T-helper 2 cell treated with Interferon-gamma antibody and Interleukin-4, amounts not matched to agents 5 μg/mL and 100 μg/mL, for 36 hours (primary cell): ENCODE results near the gene PTEN.
"Not testable (repeated sequence)": the region's sequence is repeated elsewhere in the genome, so short reads cannot be mapped to it uniquely, and the experiment has no call there.

Source experiments
- DNase-seq: peaks from one replicate; pipeline ENCODE4 v3.0.0; 2021; ENCODE audit warnings: low spot score
- H3K27ac Mint-ChIP-seq: one replicate; pipeline ENCODE4 v1.8.0; 2021; ENCODE audit warnings: mild to moderate bottlenecking, mixed read lengths
- H3K27me3 Mint-ChIP-seq: one replicate; pipeline ENCODE4 v1.8.0; 2021; ENCODE audit warnings: low read depth, mixed read lengths
- H3K36me3 Mint-ChIP-seq: one replicate; pipeline ENCODE4 v1.8.0; 2021; ENCODE audit warnings: low read depth, mixed read lengths
- H3K4me1 Mint-ChIP-seq: one replicate; pipeline ENCODE4 v1.8.0; 2021; ENCODE audit warnings: low read depth, mixed read lengths
- H3K4me3 Mint-ChIP-seq: one replicate; pipeline ENCODE4 v1.8.0; 2022; ENCODE audit warnings: mild to moderate bottlenecking, moderate library complexity, mixed read lengths
- H3K9me3 Mint-ChIP-seq: one replicate; pipeline ENCODE4 v1.8.0; 2021; ENCODE audit warnings: mixed read lengths

Gene PTEN

GRCh38 chr10:87838650-87839049 is 24.8 kb upstream of the PTEN start:
- H3K4me3 Mint-ChIP-seq = no peak overlapping the region
- H3K4me1 Mint-ChIP-seq = peaks cover 9% of the 10 kb centered on the region
- peaks cover 3% of the 10 kb centered on the region for H3K27me3 Mint-ChIP-seq
- no peak for DNase-seq
- H3K9me3 Mint-ChIP-seq = no peaks in the 10 kb centered on the region
- no peak overlapping the region for H3K27ac Mint-ChIP-seq
- H3K36me3 Mint-ChIP-seq = no peaks in the 10 kb centered on the region

- Mint-ChIP-seq H3K4me1 (peaks cover 10% of the 10 kb centered on the region), H3K27ac (no peak overlapping the region), H3K27me3 (no peaks in the 10 kb centered on the region), H3K9me3 (no peaks in the 10 kb centered on the region), H3K36me3 (no peaks in the 10 kb centered on the region), H3K4me3 (no peak overlapping the region)
- no peak for DNase-seq
These were observed 22.2 kb upstream of the PTEN start for GRCh38 chr10:87841186-87841585.

GRCh38 chr10:87842220-87842641 is 21.2 kb upstream of the PTEN start:
- no peak overlapping the region for H3K27ac Mint-ChIP-seq
- no peaks in the 10 kb centered on the region for H3K9me3 Mint-ChIP-seq
- H3K27me3 Mint-ChIP-seq = no peaks in the 10 kb centered on the region
- no peak overlapping the region for H3K4me3 Mint-ChIP-seq
- H3K36me3 Mint-ChIP-seq = no peaks in the 10 kb centered on the region
- peaks cover 11% of the 10 kb centered on the region for H3K4me1 Mint-ChIP-seq
- DNase-seq = no peak

- H3K9me3 Mint-ChIP-seq = no peaks in the 10 kb centered on the region
- peaks cover 9% of the 10 kb centered on the region for H3K4me1 Mint-ChIP-seq
- H3K27ac Mint-ChIP-seq = no peak overlapping the region
- DNase-seq = no peak
- no peaks in the 10 kb centered on the region for H3K36me3 Mint-ChIP-seq
- H3K27me3 Mint-ChIP-seq = no peaks in the 10 kb centered on the region
- H3K4me3 Mint-ChIP-seq = no peak overlapping the region
These were observed 20.5 kb upstream of the PTEN start for GRCh38 chr10:87842776-87843497.

- no peak for DNase-seq
- no peak overlapping the region for H3K4me3 Mint-ChIP-seq
- H3K27ac Mint-ChIP-seq = no peak overlapping the region
- H3K36me3 Mint-ChIP-seq = no peaks in the 10 kb centered on the region
- peaks cover 9% of the 10 kb centered on the region for H3K4me1 Mint-ChIP-seq
- no peaks in the 10 kb centered on the region for H3K27me3 Mint-ChIP-seq
- no peaks in the 10 kb centered on the region for H3K9me3 Mint-ChIP-seq
These were observed 19.7 kb upstream of the PTEN start for GRCh38 chr10:87843714-87844113.

DNA sequence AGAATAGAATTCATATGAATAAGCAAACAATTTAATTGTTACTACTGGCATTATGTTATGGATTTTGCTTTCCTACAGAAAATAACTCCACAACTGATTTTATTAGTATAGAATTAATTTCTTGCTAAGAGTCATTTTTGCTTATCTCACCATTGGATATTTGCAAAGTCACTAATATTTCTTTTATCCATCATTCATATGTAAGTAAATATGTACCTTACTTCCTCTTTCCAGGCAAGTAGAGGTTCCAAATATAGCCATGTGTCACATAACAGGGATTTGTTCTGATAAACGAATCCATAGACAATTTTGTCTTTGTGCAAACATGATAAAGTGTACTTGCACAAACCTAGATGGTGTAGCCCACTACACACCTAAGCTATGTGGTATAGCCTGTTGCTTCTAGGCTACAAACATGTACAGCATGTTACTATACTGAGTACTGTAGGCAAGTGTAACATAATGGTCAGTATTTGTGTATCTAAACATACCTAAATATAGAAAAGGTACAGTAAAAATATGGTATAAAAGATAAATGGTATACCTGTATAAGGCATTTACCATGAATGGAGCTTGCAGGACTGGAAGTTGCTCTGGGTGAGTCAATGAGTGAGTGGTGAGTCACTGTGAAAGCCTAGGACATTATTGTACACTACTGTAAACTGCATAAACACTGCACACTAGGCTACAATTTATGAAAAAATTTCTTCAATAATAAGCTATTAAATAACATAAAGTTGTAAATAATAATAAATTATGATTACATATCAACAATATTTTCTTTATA is 18.4 kb upstream of the PTEN start:
- Mint-ChIP-seq H3K4me1 (peaks cover 9% of the 10 kb centered on the region), H3K27me3 (peaks cover under 1% of the 10 kb centered on the region), H3K4me3 (no peak overlapping the region), H3K9me3 (no peaks in the 10 kb centered on the region), H3K36me3 (no peaks in the 10 kb centered on the region), H3K27ac (no peak overlapping the region)
- DNase-seq = no peak

DNA sequence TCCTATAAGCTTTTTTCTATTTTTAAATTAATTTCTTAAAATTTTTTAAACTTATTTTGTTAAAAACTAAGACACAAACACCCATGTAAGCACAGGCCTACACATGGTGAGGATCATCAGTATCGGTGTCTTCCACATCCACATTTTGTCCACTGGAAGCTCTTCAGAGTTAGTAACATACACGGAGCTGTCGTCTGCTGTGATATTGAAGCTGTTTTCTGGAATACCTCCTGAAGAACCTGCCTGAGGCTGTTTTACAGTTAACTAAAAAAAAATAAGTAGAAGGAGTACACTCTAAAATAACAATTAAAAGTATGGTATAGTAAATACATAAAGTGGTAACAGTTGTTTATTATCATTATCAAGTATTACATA is 17.8 kb upstream of the PTEN start:
- H3K36me3 Mint-ChIP-seq = no peaks in the 10 kb centered on the region
- no peak for DNase-seq
- H3K9me3 Mint-ChIP-seq = no peaks in the 10 kb centered on the region
- H3K27me3 Mint-ChIP-seq = peaks cover 3% of the 10 kb centered on the region
- H3K27ac Mint-ChIP-seq = no peak overlapping the region
- peaks cover 12% of the 10 kb centered on the region for H3K4me1 Mint-ChIP-seq
- H3K4me3 Mint-ChIP-seq = no peak overlapping the region

GRCh38 chr10:87846023-87846422 is 17.4 kb upstream of the PTEN start:
- H3K4me3 Mint-ChIP-seq = no peak overlapping the region
- no peaks in the 10 kb centered on the region for H3K9me3 Mint-ChIP-seq
- no peak overlapping the region for H3K27ac Mint-ChIP-seq
- H3K4me1 Mint-ChIP-seq = peaks cover 15% of the 10 kb centered on the region
- no peak for DNase-seq
- no peaks in the 10 kb centered on the region for H3K36me3 Mint-ChIP-seq
- peaks cover 3% of the 10 kb centered on the region for H3K27me3 Mint-ChIP-seq

DNA sequence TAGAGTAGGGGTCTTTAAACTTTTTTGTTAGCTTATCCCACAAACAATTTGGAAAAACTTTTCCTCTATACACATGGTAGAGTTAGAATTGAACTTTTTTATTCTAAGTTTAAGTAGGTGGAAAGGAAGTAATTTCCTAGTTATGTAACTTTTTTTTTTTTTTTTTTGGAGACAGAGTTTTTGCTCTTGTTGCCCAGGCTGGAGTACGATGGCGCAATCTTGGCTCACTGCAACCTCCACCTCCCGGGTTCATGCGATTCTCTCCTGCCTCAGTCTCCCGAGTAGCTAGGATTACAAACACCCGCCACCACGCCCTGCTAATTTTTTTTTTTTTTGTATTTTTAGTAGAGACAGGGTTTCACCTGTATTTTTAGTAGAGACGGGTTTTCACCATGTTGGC is 16.7 kb upstream of the PTEN start:
- H3K9me3 Mint-ChIP-seq, H3K36me3 Mint-ChIP-seq, H3K4me3 Mint-ChIP-seq, H3K27me3 Mint-ChIP-seq, DNase-seq, H3K27ac Mint-ChIP-seq: not testable (repeated sequence)
- peaks cover 17% of the 10 kb centered on the region for H3K4me1 Mint-ChIP-seq

DNA sequence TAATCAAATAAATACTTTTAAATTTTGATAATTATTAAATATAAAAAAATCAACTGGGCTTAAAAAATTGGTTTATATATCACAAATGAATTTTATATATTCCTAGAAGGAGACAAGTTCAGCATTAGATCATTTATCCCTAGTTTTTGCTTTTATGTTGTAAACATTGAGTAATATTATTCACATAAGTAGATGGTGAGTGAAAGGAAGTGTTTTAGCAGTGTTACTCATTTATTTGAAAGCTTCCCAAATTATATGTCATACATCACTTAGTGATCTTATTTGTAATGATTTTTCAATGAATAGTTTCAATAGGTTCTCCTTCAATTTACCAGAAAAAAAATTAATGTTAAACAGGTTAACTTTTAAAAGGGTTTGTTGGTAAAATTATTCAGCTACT is 15.9 kb upstream of the PTEN start:
- Mint-ChIP-seq H3K27me3 (peaks cover 3% of the 10 kb centered on the region), H3K4me1 (peaks cover 13% of the 10 kb centered on the region), H3K4me3 (no peak overlapping the region), H3K9me3 (no peaks in the 10 kb centered on the region), H3K36me3 (no peaks in the 10 kb centered on the region), H3K27ac (no peak overlapping the region)
- no peak for DNase-seq

- Mint-ChIP-seq H3K9me3 (no peaks in the 10 kb centered on the region), H3K4me3 (no peak overlapping the region), H3K36me3 (no peaks in the 10 kb centered on the region), H3K4me1 (peaks cover 10% of the 10 kb centered on the region), H3K27ac (no peak overlapping the region), H3K27me3 (peaks cover 3% of the 10 kb centered on the region)
- DNase-seq = no peak
These were observed 14.4 kb upstream of the PTEN start for GRCh38 chr10:87849001-87849400.

DNA sequence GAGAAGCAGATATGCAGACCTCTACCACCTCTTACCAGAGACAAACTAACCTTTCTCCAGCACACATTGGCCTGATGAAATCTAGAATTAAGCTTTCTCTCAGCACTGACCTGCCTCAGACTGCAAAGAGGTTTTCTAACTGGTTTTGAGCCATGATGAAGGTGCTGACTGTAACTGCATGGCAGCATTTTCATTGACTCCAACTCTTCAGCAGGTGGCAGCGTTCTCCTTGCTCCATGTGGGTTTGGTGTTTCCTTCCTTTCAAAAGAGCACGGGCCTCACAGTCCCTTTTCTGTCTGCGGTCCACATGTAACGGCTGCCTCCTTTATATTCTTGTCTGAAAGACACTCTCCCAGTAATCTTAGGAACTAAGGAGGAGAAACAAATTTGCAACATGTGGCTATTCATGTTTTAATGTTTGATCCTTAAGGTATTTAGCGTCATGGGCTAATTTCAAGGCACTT is 12.7 kb upstream of the PTEN start:
- no peak overlapping the region for H3K27ac Mint-ChIP-seq
- peaks cover 16% of the 10 kb centered on the region for H3K4me1 Mint-ChIP-seq

GRCh38 chr10:87852089-87852488 is 11.3 kb upstream of the PTEN start:
- no peak overlapping the region for H3K27ac Mint-ChIP-seq
- peaks cover 3% of the 10 kb centered on the region for H3K27me3 Mint-ChIP-seq
- no peak overlapping the region for H3K4me3 Mint-ChIP-seq
- peaks cover 16% of the 10 kb centered on the region for H3K4me1 Mint-ChIP-seq
- H3K36me3 Mint-ChIP-seq = peaks cover 3% of the 10 kb centered on the region
- no peak for DNase-seq
- peaks cover 6% of the 10 kb centered on the region for H3K9me3 Mint-ChIP-seq

More for the DNA sequence above, 12.7 kb upstream of the PTEN start:
- H3K4me3 Mint-ChIP-seq = no peak overlapping the region
- peaks cover 6% of the 10 kb centered on the region for H3K9me3 Mint-ChIP-seq
- H3K27me3 Mint-ChIP-seq = peaks cover 3% of the 10 kb centered on the region
- peak; percentile 33 for DNase-seq
- H3K36me3 Mint-ChIP-seq = peaks cover 2% of the 10 kb centered on the region

- H3K9me3 Mint-ChIP-seq, DNase-seq, H3K27me3 Mint-ChIP-seq, H3K27ac Mint-ChIP-seq, H3K36me3 Mint-ChIP-seq: not testable (repeated sequence)
- peaks cover 19% of the 10 kb centered on the region for H3K4me1 Mint-ChIP-seq
- H3K4me3 Mint-ChIP-seq = peak overlapping the region; percentile 5
These were observed 8.2 kb upstream of the PTEN start for GRCh38 chr10:87855247-87855646.
